GM18526 (cell line): Measurements from ENCODE around the gene FTO.

Experiments
- POLR2A ChIP-seq: IDR thresholded peaks from 3 replicates; pipeline ENCODE4 v1.6.1; 2011; ENCODE audit not compliant: insufficient read length; ENCODE audit errors: extremely low read depth

FTO gene

GRCh38 chr16:54180421-54181359, 476.7 kb downstream of the FTO start:
- no peak for TF ChIP-seq POLR2A

DNA sequence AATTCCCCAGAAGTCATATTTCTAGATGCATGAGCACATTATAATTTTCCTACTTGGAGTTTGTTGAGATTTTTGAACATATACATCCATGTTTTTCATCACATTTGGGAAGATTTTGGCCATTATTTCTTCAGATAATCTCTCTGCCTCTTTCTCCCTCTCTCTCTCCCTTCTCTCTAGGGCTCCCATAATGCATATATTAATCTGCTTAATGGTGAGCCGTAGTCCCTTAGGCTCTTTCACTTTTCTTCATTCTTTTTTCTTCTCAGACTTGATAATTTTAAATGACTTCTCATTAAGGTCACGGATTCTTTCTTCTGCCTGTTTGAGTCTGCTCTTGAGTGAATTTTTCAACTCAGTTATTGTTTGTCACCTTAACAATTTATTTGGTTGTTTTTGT, 481.1 kb downstream of the FTO start:
- TF ChIP-seq POLR2A: no peak

GRCh38 chr16:54191163-54191562, 487.2 kb downstream of the FTO start:
- TF ChIP-seq POLR2A: no peak

DNA sequence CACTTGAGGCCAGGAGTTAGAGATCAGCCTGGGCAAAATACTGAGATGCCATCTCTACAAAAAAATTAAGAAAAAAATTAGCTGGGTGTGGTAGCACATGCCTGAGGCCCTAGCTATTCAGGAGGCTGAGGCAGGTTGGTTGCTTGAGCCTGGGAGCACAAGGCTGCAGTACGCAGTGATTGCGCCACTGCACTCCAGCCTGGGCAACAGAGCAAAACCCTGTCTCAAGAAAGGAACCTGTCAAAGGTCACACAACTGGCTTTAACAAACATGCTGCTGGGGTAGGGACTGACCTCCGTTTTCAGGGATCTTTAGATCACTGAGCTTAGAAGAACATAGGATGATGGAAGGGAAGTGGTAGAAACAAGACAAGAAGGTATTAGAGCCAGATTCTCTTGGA, 487.6 kb downstream of the FTO start:
- no peak for TF ChIP-seq POLR2A

GRCh38 chr16:54193013-54193664, 489.2 kb downstream of the FTO start:
- no peak for TF ChIP-seq POLR2A

- TF ChIP-seq POLR2A: no peak
Measured at GRCh38 chr16:54193665-54194333, 489.8 kb downstream of the FTO start.

- TF ChIP-seq POLR2A: no peak
Measured at GRCh38 chr16:54194334-54194743, 490.4 kb downstream of the FTO start.

- TF ChIP-seq POLR2A: no peak
Measured at GRCh38 chr16:54197758-54198157, 493.8 kb downstream of the FTO start.

DNA sequence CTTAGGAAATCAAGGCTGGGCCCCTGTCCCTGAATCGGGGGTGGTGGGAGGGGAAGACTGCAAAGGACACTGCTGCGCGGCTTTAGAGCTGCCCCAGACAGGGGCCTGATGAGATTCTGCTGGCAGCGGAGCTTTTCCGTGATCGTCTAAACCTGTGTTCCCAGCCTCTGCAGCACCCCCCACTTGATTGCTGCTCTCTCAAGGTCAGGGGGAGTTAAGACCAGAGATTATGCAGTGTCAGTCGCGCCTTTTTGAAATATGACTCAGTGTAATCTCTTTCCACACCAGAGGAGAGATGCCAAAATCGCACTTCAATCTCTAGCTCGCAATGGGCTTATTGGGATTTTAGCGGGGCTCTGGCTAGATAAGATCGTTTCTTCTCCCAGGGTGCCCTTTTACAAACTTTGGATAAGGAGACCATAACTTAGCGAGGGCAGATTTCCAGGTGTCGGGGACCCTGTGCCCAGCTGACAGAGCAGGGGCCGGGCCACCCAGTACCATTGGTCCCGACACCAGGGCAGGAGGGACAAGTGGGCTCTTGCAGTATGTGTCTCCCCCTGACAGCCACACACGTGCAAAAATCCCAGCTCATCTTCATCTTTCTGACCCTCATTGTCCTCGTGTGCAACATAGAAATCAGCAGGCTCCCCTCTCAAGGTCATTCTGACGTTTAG, 495.7 kb downstream of the FTO start:
- TF ChIP-seq POLR2A: no peak

DNA sequence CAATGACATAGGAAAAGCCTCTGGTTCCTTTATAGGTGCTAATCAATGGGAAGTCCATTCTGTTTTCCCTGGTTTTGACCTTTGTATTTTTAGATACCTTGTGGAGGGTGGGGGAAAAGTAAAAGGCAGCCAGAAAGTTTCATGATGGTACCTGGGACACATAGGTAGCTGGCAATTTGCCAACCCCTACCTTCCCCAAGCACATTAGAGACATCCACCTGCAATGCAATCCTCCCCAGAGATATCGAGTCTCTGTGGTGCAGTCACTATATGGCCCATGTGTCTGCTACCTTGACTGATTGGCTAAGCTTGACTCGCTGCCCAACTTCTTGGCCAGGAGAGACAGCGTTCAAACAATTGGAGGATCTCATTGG, 496.2 kb downstream of the FTO start:
- no peak for TF ChIP-seq POLR2A

DNA sequence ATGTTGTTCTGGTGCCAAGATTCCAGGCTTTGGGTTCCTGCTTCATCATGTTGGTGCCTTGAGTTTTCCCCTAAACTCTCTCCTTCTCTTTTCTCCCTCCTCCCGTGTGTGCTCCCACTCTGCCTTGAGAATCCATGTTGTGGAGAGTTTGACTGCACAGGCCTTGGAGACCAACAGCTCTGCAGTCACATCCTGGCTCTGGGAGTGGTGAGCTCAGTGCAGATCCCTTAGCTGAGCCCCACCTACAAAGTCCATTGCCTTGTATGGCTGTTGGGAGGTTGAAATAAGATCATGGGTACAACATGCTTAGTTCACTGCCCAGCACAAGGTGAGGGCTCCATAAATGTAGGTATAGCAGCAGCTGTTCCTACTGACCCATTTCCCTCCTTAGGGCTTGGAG, 496.8 kb downstream of the FTO start:
- TF ChIP-seq POLR2A: no peak

- no peak for TF ChIP-seq POLR2A
Measured at GRCh38 chr16:54201200-54201599, 497.2 kb downstream of the FTO start.
